ENCODE data around the gene MPHOSPH8.

- TF ChIP-seq CTCF (conservative IDR thresholded peaks at IDR 0.05 in 1 of 2, IDR thresholded peaks at IDR 0.05 in 1 of 2; ENCODE audit: low read depth in 1 of 2, low read length in 2 of 2) (no peak), EZH2 (IDR thresholded peaks at IDR 0.05; ENCODE audit: low read length, missing control alignments) (no peak)
Measured at GRCh38 chr13:19664481-19665230, 31.2 kb downstream of the MPHOSPH8 start.

Data from fibroblast of lung (primary cell).